ENCODE data around the gene PSTPIP2.

Gene PSTPIP2

GRCh38 chr18:45938488-45938935 lies 133.5 kb downstream of the PSTPIP2 start:
- DNase-seq (ENCODE audit: low read depth, low spot score): no peak

DNA sequence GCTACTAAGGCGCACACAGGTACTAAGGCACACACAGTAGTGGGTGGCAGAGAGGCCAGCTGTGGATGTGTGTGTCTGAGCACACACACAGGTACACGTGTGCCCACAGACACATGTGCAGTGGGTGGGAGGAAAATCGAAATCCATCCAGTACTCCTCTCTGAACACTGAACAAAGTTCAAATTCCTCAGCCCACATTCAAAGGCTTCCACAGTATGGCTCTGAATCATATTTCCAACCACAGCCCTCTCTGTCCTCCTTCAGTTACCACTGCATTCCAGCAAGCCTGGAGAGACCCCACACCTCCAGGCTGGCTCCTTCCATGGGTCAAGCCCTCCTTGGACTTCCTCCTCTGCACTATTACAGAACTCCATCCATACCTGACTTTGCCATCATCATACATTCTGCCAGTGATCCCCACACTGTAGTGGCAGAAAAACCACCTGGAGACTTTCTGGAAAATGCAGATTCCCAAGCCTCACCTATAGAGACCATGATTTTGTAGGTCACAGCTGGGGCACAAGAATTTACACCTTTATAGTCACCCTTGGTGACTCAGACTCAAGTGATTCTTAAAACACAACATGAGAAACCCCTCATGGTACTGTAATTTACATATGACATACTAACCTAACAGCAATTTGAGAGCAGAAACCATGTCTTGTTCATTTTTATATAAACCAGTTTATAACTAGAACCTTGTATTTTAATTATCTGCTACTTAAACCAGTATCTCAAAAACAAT lies 136.3 kb downstream of the PSTPIP2 start:
- DNase-seq (ENCODE audit: low read depth, low spot score): no peak

All from brain pericyte (primary cell).